ENCODE data around the gene KCNC2. TPM values are rescaled to one million over a fixed set of nuclear protein-coding genes. Genes with fewer than 3 reads are reported as not detected.
"Not testable (repeated sequence)": the region's sequence is repeated elsewhere in the genome, so short reads cannot be mapped to it uniquely, and the experiment has no call there.

KCNC2 gene
- 0.20 TPM for total RNA-seq

- DNase-seq: no peak
These were observed at the start of gene KCNC2 for GRCh38 chr12:75209812-75210138. TSS of gene KCNC2 (minus strand) at chr12:75209839.

GRCh38 chr12:75259143-75259542 is 49.5 kb upstream of the KCNC2 start:
- no peak for DNase-seq

- DNase-seq: no peak
These were observed 47.9 kb upstream of the KCNC2 start for GRCh38 chr12:75257510-75257909.

- no peak for DNase-seq
These were observed 35.5 kb upstream of the KCNC2 start for GRCh38 chr12:75245108-75245507.

- no peak for DNase-seq
These were observed 30.3 kb upstream of the KCNC2 start for GRCh38 chr12:75239987-75240386.

- no peak for DNase-seq
These were observed 26.6 kb upstream of the KCNC2 start for GRCh38 chr12:75236206-75236605.

GRCh38 chr12:75227132-75227531 is 17.5 kb upstream of the KCNC2 start:
- DNase-seq: no peak

GRCh38 chr12:75212072-75212471 is 2.4 kb upstream of the KCNC2 start:
- DNase-seq: no peak

- DNase-seq: no peak
These were observed 505 bp downstream of the KCNC2 start for GRCh38 chr12:75208856-75209811.

GRCh38 chr12:75207338-75208083 is 2.1 kb downstream of the KCNC2 start:
- no peak for DNase-seq

- DNase-seq: no peak
These were observed 4.1 kb downstream of the KCNC2 start for GRCh38 chr12:75205558-75205957.

- no peak for DNase-seq
These were observed 12.8 kb downstream of the KCNC2 start for GRCh38 chr12:75196865-75197264.

- no peak for DNase-seq
These were observed 13.2 kb downstream of the KCNC2 start for GRCh38 chr12:75196408-75196807.

- DNase-seq: no peak
These were observed 15.4 kb downstream of the KCNC2 start for GRCh38 chr12:75194250-75194649.

GRCh38 chr12:75192196-75192595 is 17.4 kb downstream of the KCNC2 start:
- DNase-seq: no peak

- no peak for DNase-seq
These were observed 18.8 kb downstream of the KCNC2 start for GRCh38 chr12:75190846-75191245.

GRCh38 chr12:75185881-75186280 is 23.8 kb downstream of the KCNC2 start:
- not testable (repeated sequence) for DNase-seq

- DNase-seq: no peak
These were observed 25.1 kb downstream of the KCNC2 start for GRCh38 chr12:75184516-75184915.

- no peak for DNase-seq
These were observed 25.7 kb downstream of the KCNC2 start for GRCh38 chr12:75183967-75184366.

- DNase-seq: no peak
These were observed 31.6 kb downstream of the KCNC2 start for GRCh38 chr12:75177997-75178396.

GRCh38 chr12:75172611-75173010 is 37.0 kb downstream of the KCNC2 start:
- DNase-seq: no peak

GRCh38 chr12:75170640-75171185 is 38.9 kb downstream of the KCNC2 start:
- no peak for DNase-seq

GRCh38 chr12:75162845-75163244 is 46.8 kb downstream of the KCNC2 start:
- DNase-seq: no peak
